Lower leg skin (tissue), 3 donors: Measurements from ENCODE around the gene PIGW.

Experiments used
- POLR2A ChIP-seq, 2 donors: fragments of 450-650 bp; IDR thresholded peaks; one replicate each; pipeline ENCODE4 v1.6.1; 2016 to 2017; ENCODE audit warnings: antibody characterized with exemption in 2 of 2, mild to moderate bottlenecking in 1 of 2, moderate library complexity in 1 of 2
- TF ChIP-seq, protein P1 (sequence below), 3 donors: fragments of 450-650 bp; IDR thresholded peaks; one replicate each; pipeline ENCODE4 v1.5.1; 2016; ENCODE audit warnings: antibody characterized with exemption in 3 of 3, mild to moderate bottlenecking in 3 of 3, moderate library complexity in 2 of 3

DNA sequence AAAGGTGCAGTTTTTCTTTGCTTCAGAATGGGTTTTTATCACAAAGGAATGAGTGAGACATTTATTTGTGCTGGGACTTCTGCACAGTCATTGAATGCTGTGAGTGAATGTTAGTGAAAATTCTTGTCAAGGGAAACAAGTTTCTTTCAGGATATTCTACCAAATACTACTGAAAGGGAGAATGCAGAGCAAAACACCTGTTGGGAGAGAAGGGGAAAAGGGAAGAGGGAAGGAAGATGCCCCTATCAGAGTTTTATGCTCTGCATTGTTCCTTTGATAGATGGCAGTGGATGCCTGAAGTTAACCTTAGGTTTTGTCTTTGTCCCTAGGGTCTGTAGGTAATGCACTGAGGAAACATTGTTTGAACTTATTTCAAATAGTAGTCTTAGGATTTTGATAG, 13.0 kb downstream of the PIGW start:
- TF ChIP-seq, protein P1, sequence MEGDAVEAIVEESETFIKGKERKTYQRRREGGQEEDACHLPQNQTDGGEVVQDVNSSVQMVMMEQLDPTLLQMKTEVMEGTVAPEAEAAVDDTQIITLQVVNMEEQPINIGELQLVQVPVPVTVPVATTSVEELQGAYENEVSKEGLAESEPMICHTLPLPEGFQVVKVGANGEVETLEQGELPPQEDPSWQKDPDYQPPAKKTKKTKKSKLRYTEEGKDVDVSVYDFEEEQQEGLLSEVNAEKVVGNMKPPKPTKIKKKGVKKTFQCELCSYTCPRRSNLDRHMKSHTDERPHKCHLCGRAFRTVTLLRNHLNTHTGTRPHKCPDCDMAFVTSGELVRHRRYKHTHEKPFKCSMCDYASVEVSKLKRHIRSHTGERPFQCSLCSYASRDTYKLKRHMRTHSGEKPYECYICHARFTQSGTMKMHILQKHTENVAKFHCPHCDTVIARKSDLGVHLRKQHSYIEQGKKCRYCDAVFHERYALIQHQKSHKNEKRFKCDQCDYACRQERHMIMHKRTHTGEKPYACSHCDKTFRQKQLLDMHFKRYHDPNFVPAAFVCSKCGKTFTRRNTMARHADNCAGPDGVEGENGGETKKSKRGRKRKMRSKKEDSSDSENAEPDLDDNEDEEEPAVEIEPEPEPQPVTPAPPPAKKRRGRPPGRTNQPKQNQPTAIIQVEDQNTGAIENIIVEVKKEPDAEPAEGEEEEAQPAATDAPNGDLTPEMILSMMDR (IDR thresholded peaks at IDR 0.05) = no peak
- no peak for TF ChIP-seq POLR2A (IDR thresholded peaks at IDR 0.05)
